Liver (tissue), 9 donors: Measurements from ENCODE around the gene ALK. TPM values are rescaled to one million over a fixed set of nuclear protein-coding genes. Genes with fewer than 3 reads are reported as not detected.

ENCODE experiments used
- DNase-seq: peaks from one replicate; pipeline ENCODE4 v3.0.0-alpha.2; 2017; ENCODE audit warnings: low spot score
- H3K27ac ChIP-seq, 2 donors: one replicate each; pipeline ENCODE4 v1.7.0; 2013; ENCODE audit warnings: inconsistent platforms in 2 of 2, low read length in 2 of 2, control low read depth in 1 of 2, low read depth in 1 of 2, mild to moderate bottlenecking in 1 of 2
- H3K27me3 ChIP-seq, 4 donors: one replicate each; pipeline versions ENCODE4 v1.6.1 to v1.7.0; 2013; ENCODE audit warnings: low read length in 3 of 4, inconsistent platforms in 1 of 4, mild to moderate bottlenecking in 1 of 4, moderate library complexity in 1 of 4; ENCODE audit not compliant: control insufficient read depth in 4 of 4, insufficient read depth in 4 of 4
- H3K36me3 ChIP-seq, 4 donors: one replicate each; pipeline versions ENCODE4 v1.6.1 to v1.7.0; 2013; ENCODE audit warnings: low read length in 3 of 4, mild to moderate bottlenecking in 3 of 4, low read depth in 1 of 4, moderate library complexity in 1 of 4; ENCODE audit not compliant: control insufficient read depth in 4 of 4, insufficient read depth in 3 of 4
- H3K4me1 ChIP-seq, 4 donors: one replicate each; pipeline versions ENCODE4 v1.6.1 to v1.7.0; 2013; ENCODE audit warnings: low read length in 3 of 4, mild to moderate bottlenecking in 3 of 4, moderate library complexity in 1 of 4; ENCODE audit not compliant: control insufficient read depth in 4 of 4, insufficient read depth in 4 of 4
- H3K4me3 ChIP-seq, 3 donors: one replicate each; pipeline versions ENCODE4 v1.6.1 to v1.7.0; 2013; ENCODE audit warnings: low read length in 3 of 3, control low read depth in 1 of 3, low read depth in 1 of 3, mild to moderate bottlenecking in 1 of 3
- H3K9ac ChIP-seq, 2 donors: one replicate each; pipeline ENCODE4 v1.7.0; 2013; ENCODE audit warnings: low read length in 2 of 2, mild to moderate bottlenecking in 2 of 2, moderate library complexity in 2 of 2, control low read depth in 1 of 2, low read depth in 1 of 2
- H3K9me3 ChIP-seq, 4 donors: one replicate each; pipeline versions ENCODE4 v1.6.1 to v1.7.0; 2013; ENCODE audit warnings: low read length in 3 of 4; ENCODE audit not compliant: control insufficient read depth in 4 of 4
- EGR1 ChIP-seq, 2 donors: IDR thresholded peaks; 2 replicates each; pipeline ENCODE4 v1.6.1; 2016 to 2018; ENCODE audit warnings: antibody characterized with exemption in 2 of 2, low read depth in 2 of 2
- GABPA ChIP-seq, 2 donors: IDR thresholded peaks in 1 of 2; conservative IDR thresholded peaks in 1 of 2; 2 replicates each; pipeline ENCODE4 v1.6.1; 2016; ENCODE audit warnings: antibody characterized with exemption in 2 of 2, mild to moderate bottlenecking in 1 of 2, moderate library complexity in 1 of 2
- HNF4G ChIP-seq: IDR thresholded peaks from 2 replicates; pipeline ENCODE4 v1.6.1; 2016; ENCODE audit warnings: antibody characterized with exemption
- MAX ChIP-seq: IDR thresholded peaks from 2 replicates; pipeline ENCODE4 v1.6.1; 2016; ENCODE audit warnings: antibody characterized with exemption
- RAD21 ChIP-seq, 2 donors: IDR thresholded peaks; 2 replicates each; pipeline ENCODE4 v1.6.1; 2016; ENCODE audit warnings: antibody characterized with exemption in 2 of 2, mild to moderate bottlenecking in 2 of 2
- RXRA ChIP-seq, 2 donors: IDR thresholded peaks; 2 replicates each; pipeline ENCODE4 v1.6.1; 2017 to 2018; ENCODE audit warnings: antibody characterized with exemption in 2 of 2, mild to moderate bottlenecking in 1 of 2
- TAF1 ChIP-seq: conservative IDR thresholded peaks from 2 replicates; pipeline ENCODE4 v1.6.1; 2016; ENCODE audit warnings: antibody characterized with exemption, mild to moderate bottlenecking
- WGBS: extraction: QIAGEN DNeasy Blood & Tissue Kit; methylation state at CpG from one replicate; pipeline ENCODE4 v1.1.7; 2013; 5-methylcytosine and 5-hydroxymethylcytosine counted together
- polyA plus RNA-seq, 2 donors: library from polyadenylated mRNA; stranded (reverse) in 1 of 2; unstranded in 1 of 2; fragments of 200-250 nt in 1 of 2; fragments of >200 nt in 1 of 2; fragmentation: Nextera tagmentation in 1 of 2; extraction: Ambion mirVana in 1 of 2; gene quantifications; one replicate each; pipeline versions ENCODE4 v1.2.1 to v1.2.3, GENCODE V29; 2013 to 2015
- total RNA-seq, 2 donors: library from RNA; depleted of rRNA; stranded (reverse); fragments of >200 nt; gene quantifications; one replicate each; pipeline ENCODE4 v1.2.3, GENCODE V29; 2014
- TF ChIP-seq, protein P1 (sequence below): fragments of 150-350 bp; IDR thresholded peaks from 2 replicates; pipeline ENCODE4 v1.5.1; 2017; ENCODE audit warnings: improper control_type of control experiment, low read depth, low read length; ENCODE audit not compliant: missing input control
- TF ChIP-seq, protein P2 (sequence below): IDR thresholded peaks from 2 replicates; pipeline ENCODE4 v1.6.1; 2016; ENCODE audit warnings: antibody characterized with exemption, mild to moderate bottlenecking
- donor health status: healthy.
- donor health status: healthy.
- donor health status: healthy.
- donor health status: healthy.
- donor health status: healthy.

ALK gene
- total and polyA plus RNA-seq, 4 donors = under 0.01 TPM; not detected in 3

GRCh38 chr2:29309090-29310029 is 612.0 kb downstream of the ALK start:
- no peak overlapping the region for H3K27ac ChIP-seq
- H3K36me3 ChIP-seq = no peaks in the 10 kb centered on the region
- H3K9me3 ChIP-seq = no peaks in the 10 kb centered on the region
- TF ChIP-seq HNF4G = no peak
- TF ChIP-seq RAD21 (IDR thresholded peaks at IDR 0.05) = peak; percentile 78 to 86
- TF ChIP-seq, protein P1, sequence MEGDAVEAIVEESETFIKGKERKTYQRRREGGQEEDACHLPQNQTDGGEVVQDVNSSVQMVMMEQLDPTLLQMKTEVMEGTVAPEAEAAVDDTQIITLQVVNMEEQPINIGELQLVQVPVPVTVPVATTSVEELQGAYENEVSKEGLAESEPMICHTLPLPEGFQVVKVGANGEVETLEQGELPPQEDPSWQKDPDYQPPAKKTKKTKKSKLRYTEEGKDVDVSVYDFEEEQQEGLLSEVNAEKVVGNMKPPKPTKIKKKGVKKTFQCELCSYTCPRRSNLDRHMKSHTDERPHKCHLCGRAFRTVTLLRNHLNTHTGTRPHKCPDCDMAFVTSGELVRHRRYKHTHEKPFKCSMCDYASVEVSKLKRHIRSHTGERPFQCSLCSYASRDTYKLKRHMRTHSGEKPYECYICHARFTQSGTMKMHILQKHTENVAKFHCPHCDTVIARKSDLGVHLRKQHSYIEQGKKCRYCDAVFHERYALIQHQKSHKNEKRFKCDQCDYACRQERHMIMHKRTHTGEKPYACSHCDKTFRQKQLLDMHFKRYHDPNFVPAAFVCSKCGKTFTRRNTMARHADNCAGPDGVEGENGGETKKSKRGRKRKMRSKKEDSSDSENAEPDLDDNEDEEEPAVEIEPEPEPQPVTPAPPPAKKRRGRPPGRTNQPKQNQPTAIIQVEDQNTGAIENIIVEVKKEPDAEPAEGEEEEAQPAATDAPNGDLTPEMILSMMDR = peak; percentile 65
- no peak overlapping the region for H3K9ac ChIP-seq
- H3K4me1 ChIP-seq = no peaks in the 10 kb centered on the region
- no peaks in the 10 kb centered on the region for H3K27me3 ChIP-seq
- DNase-seq = no peak
- WGBS = 50% methylated on average over 9 of the region's 9 CpGs
- no peak overlapping the region for H3K4me3 ChIP-seq

- Histone ChIP-seq H3K27me3 (no peaks in the 10 kb centered on the region), H3K36me3 (no peaks in the 10 kb centered on the region), H3K4me3 (no peak overlapping the region), H3K9me3 (no peaks in the 10 kb centered on the region), H3K4me1 (no peaks in the 10 kb centered on the region), H3K9ac (no peak overlapping the region), H3K27ac (no peak overlapping the region)
- WGBS = 66% methylated on average over 9 of the region's 9 CpGs
- TF ChIP-seq TAF1 (no peak), GABPA (IDR thresholded peaks at IDR 0.05 in 1 of 2, conservative IDR thresholded peaks at IDR 0.05 in 1 of 2) (no peak), RXRA (IDR thresholded peaks at IDR 0.05) (no peak), EGR1 (IDR thresholded peaks at IDR 0.05; ENCODE audit: low read depth in 2 of 2) (no peak), MAX (no peak)
- TF ChIP-seq, protein P1 = no peak
- TF ChIP-seq, protein P2, sequence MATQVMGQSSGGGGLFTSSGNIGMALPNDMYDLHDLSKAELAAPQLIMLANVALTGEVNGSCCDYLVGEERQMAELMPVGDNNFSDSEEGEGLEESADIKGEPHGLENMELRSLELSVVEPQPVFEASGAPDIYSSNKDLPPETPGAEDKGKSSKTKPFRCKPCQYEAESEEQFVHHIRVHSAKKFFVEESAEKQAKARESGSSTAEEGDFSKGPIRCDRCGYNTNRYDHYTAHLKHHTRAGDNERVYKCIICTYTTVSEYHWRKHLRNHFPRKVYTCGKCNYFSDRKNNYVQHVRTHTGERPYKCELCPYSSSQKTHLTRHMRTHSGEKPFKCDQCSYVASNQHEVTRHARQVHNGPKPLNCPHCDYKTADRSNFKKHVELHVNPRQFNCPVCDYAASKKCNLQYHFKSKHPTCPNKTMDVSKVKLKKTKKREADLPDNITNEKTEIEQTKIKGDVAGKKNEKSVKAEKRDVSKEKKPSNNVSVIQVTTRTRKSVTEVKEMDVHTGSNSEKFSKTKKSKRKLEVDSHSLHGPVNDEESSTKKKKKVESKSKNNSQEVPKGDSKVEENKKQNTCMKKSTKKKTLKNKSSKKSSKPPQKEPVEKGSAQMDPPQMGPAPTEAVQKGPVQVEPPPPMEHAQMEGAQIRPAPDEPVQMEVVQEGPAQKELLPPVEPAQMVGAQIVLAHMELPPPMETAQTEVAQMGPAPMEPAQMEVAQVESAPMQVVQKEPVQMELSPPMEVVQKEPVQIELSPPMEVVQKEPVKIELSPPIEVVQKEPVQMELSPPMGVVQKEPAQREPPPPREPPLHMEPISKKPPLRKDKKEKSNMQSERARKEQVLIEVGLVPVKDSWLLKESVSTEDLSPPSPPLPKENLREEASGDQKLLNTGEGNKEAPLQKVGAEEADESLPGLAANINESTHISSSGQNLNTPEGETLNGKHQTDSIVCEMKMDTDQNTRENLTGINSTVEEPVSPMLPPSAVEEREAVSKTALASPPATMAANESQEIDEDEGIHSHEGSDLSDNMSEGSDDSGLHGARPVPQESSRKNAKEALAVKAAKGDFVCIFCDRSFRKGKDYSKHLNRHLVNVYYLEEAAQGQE = no peak
- DNase-seq = no peak
Measured at GRCh38 chr2:29308366-29308765, 613.0 kb downstream of the ALK start.
